GM12878 (cell line): Measurements from ENCODE around the gene FAM120B. TPM values are rescaled to one million over a fixed set of nuclear protein-coding genes. Genes with fewer than 3 reads are reported as not detected.

Experiments
- ATAC-seq: fragments of 200-7000 bp; cut with Tn5 transposase; 3 replicates; pipeline ENCODE4 v1.9.1; 2020; ENCODE audit warnings: mild to moderate bottlenecking, moderate library complexity
- BruUV-seq: library from RNA; stranded (reverse); fragments of 400-500 nt; replicated peaks from 2 replicates; lab custom pipeline; 2021; lab: Mats Ljungman, UMichigan
- CTCF ChIA-PET: fragments of 300-600 bp; sonication (Branson Sonifier 250); formaldehyde crosslinking; extraction: SDS; loops from one replicate; lab custom pipeline; 2021; ENCODE audit warnings: inconsistent platforms; lab: Yijun Ruan, JAX
- POLR2A ChIA-PET: fragments of 350-600 bp; formaldehyde crosslinking; extraction: SDS; loops from one replicate; lab custom pipeline; 2021; ENCODE audit warnings: inconsistent platforms; lab: Charles Lee
- RAD21 ChIA-PET: fragments of 300-600 bp; sonication (Branson Sonifier 250); formaldehyde crosslinking; loops from one replicate; lab custom pipeline; 2023; ENCODE audit warnings: antibody characterized with exemption; ENCODE audit not compliant: unreplicated experiment; lab: Charles Lee
- SMC1A ChIA-PET: fragments of 300-600 bp; sonication (Branson Sonifier 250); formaldehyde crosslinking; loops from one replicate; lab custom pipeline; 2023; ENCODE audit not compliant: unreplicated experiment, uncharacterized antibody; lab: Charles Lee
- DNase-seq: peaks from one replicate; pipeline ENCODE4 v3.0.0-alpha.2; 2011; ENCODE audit warnings: low read depth, low spot score
- FAIRE-seq: peaks from 3 replicates; lab custom pipeline; 2011; peaks lifted over from hg19 to GRCh38; lab: Jason Lieb, UNC
- H2AFZ ChIP-seq: 2 replicates; pipeline ENCODE4 v1.6.0; 2011; ENCODE audit warnings: low read depth, low read length, control low read depth; ENCODE audit not compliant: control insufficient read depth
- H3K27ac ChIP-seq: 2 replicates; pipeline ENCODE4 v1.5.1; 2011; ENCODE audit warnings: control low read depth; ENCODE audit not compliant: control insufficient read depth, insufficient read depth
- H3K27me3 ChIP-seq, 2 experiments: replicated peaks in 1 of 2; 2 replicates each; pipeline versions ENCODE4 v1.6.0 to v1.6.1; 2011; ENCODE audit warnings: low read length in 1 of 2; ENCODE audit not compliant: control insufficient read depth in 2 of 2, insufficient read depth in 2 of 2
- H3K36me3 ChIP-seq, 2 experiments: 2 replicates each; pipeline ENCODE4 v1.5.1; 2011; ENCODE audit warnings: low read length in 1 of 2; ENCODE audit not compliant: control insufficient read depth in 2 of 2, insufficient read depth in 2 of 2
- H3K4me1 ChIP-seq: 2 replicates; pipeline ENCODE4 v1.6.1; 2011; ENCODE audit warnings: mild to moderate bottlenecking, low read length, moderate library complexity, mixed read lengths; ENCODE audit not compliant: control insufficient read depth, insufficient read depth
- H3K4me2 ChIP-seq: 2 replicates; pipeline ENCODE4 v1.6.0; 2011; ENCODE audit warnings: control low read depth; ENCODE audit not compliant: control insufficient read depth, insufficient read depth
- H3K4me3 ChIP-seq: fragments of 200-600 bp; sonication (generic); 2 replicates; pipeline ENCODE4 v1.5.1; 2016
- H3K79me2 ChIP-seq: 2 replicates; pipeline ENCODE4 v1.6.0; 2011; ENCODE audit warnings: low read length; ENCODE audit not compliant: control insufficient read depth, insufficient read depth
- H3K9ac ChIP-seq: 2 replicates; pipeline ENCODE4 v1.8.0; 2011; ENCODE audit warnings: low read length, control low read depth, mixed read lengths; ENCODE audit not compliant: control insufficient read depth, insufficient read depth
- H3K9me3 ChIP-seq: replicated peaks from 3 replicates; pipeline ENCODE4 v1.5.1; 2011; ENCODE audit warnings: mild to moderate bottlenecking, low read length; ENCODE audit not compliant: control insufficient read depth, insufficient read depth
- H4K20me1 ChIP-seq: 2 replicates; pipeline ENCODE4 v1.6.0; 2011; ENCODE audit not compliant: control insufficient read depth, insufficient read depth
- CTCF ChIP-seq, 3 experiments: IDR thresholded peaks in 2 of 3; conservative IDR thresholded peaks in 1 of 3; 2 replicates each; pipeline ENCODE4 v1.5.1; 2011; ENCODE audit warnings: low read depth in 3 of 3, low read length in 3 of 3, mild to moderate bottlenecking in 3 of 3, control low read depth in 2 of 3, moderate library complexity in 2 of 3, inconsistent platforms in 1 of 3, mixed read lengths in 1 of 3; ENCODE audit not compliant: control insufficient read depth in 2 of 3, insufficient read depth in 1 of 3; ENCODE audit errors: extremely low read depth in 1 of 3
- IKZF1 ChIP-seq: fragments of 450-650 bp; conservative IDR thresholded peaks from 2 replicates; pipeline ENCODE4 v1.6.1; 2017; ENCODE audit warnings: antibody characterized with exemption, mild to moderate bottlenecking
- NR2F1 ChIP-seq: fragments of 450-650 bp; conservative IDR thresholded peaks from 2 replicates; pipeline ENCODE4 v1.6.1; 2017; ENCODE audit warnings: mild to moderate bottlenecking
- ZBTB40 ChIP-seq: fragments of 450-650 bp; IDR thresholded peaks from 2 replicates; pipeline ENCODE4 v1.6.1; 2016; ENCODE audit warnings: mild to moderate bottlenecking, moderate library complexity, borderline replicate concordance
- WGBS: methylation state at CpG from one replicate; pipeline ENCODE4 v1.1.6; 2016; ENCODE audit warnings: low lambda C conversion rate; ENCODE audit not compliant: insufficient replicate concordance, insufficient coverage; ENCODE audit errors: missing lambda C conversion rate; 5-methylcytosine and 5-hydroxymethylcytosine counted together
- in situ Hi-C: fragments of 300-500 bp; cut with MboI; formaldehyde crosslinking; loops from 9 replicates; pipeline ENCODE4 v1.14.3; 2018; ENCODE audit warnings: mixed read lengths
- intact Hi-C: fragments of 100-400 bp; cut with micrococcal nuclease; formaldehyde crosslinking; loops from one replicate; pipeline ENCODE4 v1.14.2; 2022; ENCODE audit not compliant: unreplicated experiment
- polyA plus RNA-seq, 11 experiments: library from polyadenylated mRNA; depleted of rRNA in 4 of 11; unstranded in 6 of 11; stranded (reverse) in 5 of 11; fragments of >200 nt; fragmentation: Nextera tagmentation in 4 of 11; fragmentation: Illumina TruSeq in 1 of 11; extraction: Ambion mirVana in 4 of 11; extraction: Trizol in 1 of 11; gene quantifications; 1 replicate in 1 of 11; 2 replicates in 10 of 11; pipeline versions ENCODE4 v1.2.1 to v1.2.3, GENCODE V29; 2011 to 2016; ENCODE audit warnings: inconsistent platforms in 2 of 11, missing spikeins in 2 of 11, low read depth in 1 of 11
- total RNA-seq, 4 experiments: library from RNA; depleted of rRNA in 3 of 4; stranded (reverse); fragments of >200 nt in 3 of 4; fragmentation: Illumina TruSeq in 1 of 4; extraction: Trizol in 1 of 4; gene quantifications; 2 replicates each; pipeline versions ENCODE4 v1.2.1 to v1.2.3, GENCODE V29; 2013 to 2021

Gene FAM120B
- total and polyA plus RNA-seq, 10 of the 15 experiments (the other 5 are each of a cell fraction or from before 2014, with no cell fraction given), result 3.3 to 21.6 (median 15.3) TPM

- in situ Hi-C loops, result no loop called here
- ChIA-PET POLR2A (no interaction called here), CTCF (interaction anchor here (1.1 to 1.7 kb wide), 2 partner anchors 70 to 74 kb away, joined by 3 to 4 read pairs; no protein-coding TSS in a partner anchor), SMC1A (interaction anchor here (1.6 kb wide), 1 partner anchor 74 kb away, joined by 3 read pairs; no protein-coding TSS in a partner anchor), RAD21 (no interaction called here)
- H3K4me3 ChIP-seq, result no peak overlapping the region
- H3K27ac ChIP-seq, result no peak overlapping the region
- ATAC-seq (no peak), DNase-seq (no peak)
- no peaks in the 10 kb centered on the region; the same call in 2 of the 3 replicates for H3K9me3 ChIP-seq
- no peaks in the 10 kb centered on the region for H3K36me3 ChIP-seq
- intact Hi-C loops, result no loop called here
- WGBS, result 46% methylated on average over 8 of the region's 8 CpGs
- H3K4me2 ChIP-seq, result no peak overlapping the region
- no peaks in the 10 kb centered on the region for H3K27me3 ChIP-seq
- no peak overlapping the region for H2AFZ ChIP-seq
- TF ChIP-seq CTCF (IDR thresholded peaks at IDR 0.05 in 2 of 3, conservative IDR thresholded peaks at IDR 0.05 in 1 of 3; ENCODE audit: control insufficient read depth in 2 of 3, extremely low read depth in 1 of 3, insufficient read depth in 1 of 3, low read depth in 3 of 3, low read length in 3 of 3) (0 out of 6 replicates have a peak, but pooled peaks of 1 of the 3 experiments have one; percentile 4), IKZF1 (no peak)
- TF ChIP-seq, all 136 proteins: peak for 1
- no TSS peak for BruUV-seq
- H3K79me2 ChIP-seq, result no peaks in the 10 kb centered on the region
- no peaks in the 10 kb centered on the region for H4K20me1 ChIP-seq
- no peaks in the 10 kb centered on the region; the same call in 1 of the 2 replicates for H3K4me1 ChIP-seq
- no peak for FAIRE-seq
- H3K9ac ChIP-seq, result no peak overlapping the region
These were observed 136.6 kb downstream of the FAM120B start for GRCh38 chr6:170443151-170443662.

GRCh38 chr6:170444056-170444591 lies 137.6 kb downstream of the FAM120B start:
- ATAC-seq, result no peak
- no TSS peak for BruUV-seq
- Histone ChIP-seq H3K36me3 (no peaks in the 10 kb centered on the region), H2AFZ (no peak overlapping the region), H3K4me3 (no peak overlapping the region), H3K4me2 (no peak overlapping the region), H3K79me2 (no peaks in the 10 kb centered on the region), H3K27me3 (no peaks in the 10 kb centered on the region), H3K4me1 (no peaks in the 10 kb centered on the region), H4K20me1 (no peaks in the 10 kb centered on the region), H3K9me3 (no peaks in the 10 kb centered on the region; the same call in 2 of the 3 replicates), H3K9ac (no peak overlapping the region), H3K27ac (no peak overlapping the region)
- intact Hi-C loops (no loop called here), in situ Hi-C loops (no loop called here)
- 48% methylated on average over 17 of the region's 18 CpGs for WGBS
- ChIA-PET SMC1A (interaction anchor here (1.0 kb wide), 1 partner anchor 19 kb away, joined by 4 read pairs; no protein-coding TSS in a partner anchor), CTCF (interaction anchor here (0.6 to 1.1 kb wide), 2 partner anchors 69 to 1398 kb away, joined by 3 read pairs; no protein-coding TSS in a partner anchor), POLR2A (no interaction called here), RAD21 (interaction anchor here (0.8 kb wide), 1 partner anchor 19 kb away, joined by 3 read pairs; no protein-coding TSS in a partner anchor)
- no peak for FAIRE-seq
- DNase-seq, result no peak
- TF ChIP-seq ZBTB40 (no peak), NR2F1 (no peak)
